ENCODE measurements around the gene LYL1.

The LYL1 gene

GRCh38 chr19:13069415-13070359 lies 33.0 kb downstream of the LYL1 start:
- TF ChIP-seq EZH2phosphoT487 (IDR thresholded peaks at IDR 0.05; ENCODE audit: borderline replicate concordance, low read length) (no peak), CTCF (IDR thresholded peaks at IDR 0.05; ENCODE audit: low read depth, low read length, poor library complexity, severe bottlenecking) (no peak)
- Histone ChIP-seq H3K9me3 (ENCODE audit: control insufficient read depth, insufficient read depth, low read length) (no peaks in the 10 kb centered on the region), H3K4me1 (ENCODE audit: control insufficient read depth, low read length) (no peaks in the 10 kb centered on the region), H3K79me2 (ENCODE audit: control insufficient read depth, low read length) (no peaks in the 10 kb centered on the region), H3K4me2 (ENCODE audit: low read length) (no peak overlapping the region), H3K27ac (ENCODE audit: low read depth, low read length) (no peak overlapping the region), H3K9me2 (replicated peaks; ENCODE audit: control insufficient read depth, low read length) (no peaks in the 10 kb centered on the region), H3K36me3 (ENCODE audit: control insufficient read depth, low read length) (no peaks in the 10 kb centered on the region), H3K27me3 (ENCODE audit: control insufficient read depth, low read length) (peaks cover 27% of the 10 kb centered on the region), H3K4me3 (ENCODE audit: low read length) (no peak overlapping the region), H4K20me1 (ENCODE audit: control insufficient read depth, insufficient read depth, low read depth, low read length) (no peaks in the 10 kb centered on the region), H3F3A (ENCODE audit: control insufficient read depth, insufficient read depth) (no peaks in the 10 kb centered on the region)

GRCh38 chr19:13068085-13068846 lies 34.4 kb downstream of the LYL1 start:
- H3K9me2 ChIP-seq (replicated peaks; ENCODE audit: control insufficient read depth, low read length): no peaks in the 10 kb centered on the region
- no peaks in the 10 kb centered on the region for H4K20me1 ChIP-seq (ENCODE audit: control insufficient read depth, insufficient read depth, low read depth, low read length)
- no peak overlapping the region for H3K4me3 ChIP-seq (ENCODE audit: low read length)
- no peaks in the 10 kb centered on the region for H3K36me3 ChIP-seq (ENCODE audit: control insufficient read depth, low read length)
- no peak overlapping the region for H3K4me2 ChIP-seq (ENCODE audit: low read length)
- no peaks in the 10 kb centered on the region for H3K9me3 ChIP-seq (ENCODE audit: control insufficient read depth, insufficient read depth, low read length)
- no peaks in the 10 kb centered on the region for H3K4me1 ChIP-seq (ENCODE audit: control insufficient read depth, low read length)
- H3F3A ChIP-seq (ENCODE audit: control insufficient read depth, insufficient read depth): no peaks in the 10 kb centered on the region
- TF ChIP-seq EZH2phosphoT487 (IDR thresholded peaks at IDR 0.05; ENCODE audit: borderline replicate concordance, low read length): no peak
- no peak for TF ChIP-seq CTCF (IDR thresholded peaks at IDR 0.05; ENCODE audit: low read depth, low read length, poor library complexity, severe bottlenecking)
- H3K27ac ChIP-seq (ENCODE audit: low read depth, low read length): no peak overlapping the region
- H3K27me3 ChIP-seq (ENCODE audit: control insufficient read depth, low read length): peaks cover 31% of the 10 kb centered on the region
- no peaks in the 10 kb centered on the region for H3K79me2 ChIP-seq (ENCODE audit: control insufficient read depth, low read length)

- Histone ChIP-seq H3F3A (ENCODE audit: control insufficient read depth, insufficient read depth) (no peaks in the 10 kb centered on the region), H3K9me3 (ENCODE audit: control insufficient read depth, insufficient read depth, low read length) (no peaks in the 10 kb centered on the region), H3K4me1 (ENCODE audit: control insufficient read depth, low read length) (no peaks in the 10 kb centered on the region), H3K4me3 (ENCODE audit: low read length) (no peak overlapping the region), H3K9me2 (replicated peaks; ENCODE audit: control insufficient read depth, low read length) (no peaks in the 10 kb centered on the region), H3K4me2 (ENCODE audit: low read length) (no peak overlapping the region), H4K20me1 (ENCODE audit: control insufficient read depth, insufficient read depth, low read depth, low read length) (no peaks in the 10 kb centered on the region), H3K79me2 (ENCODE audit: control insufficient read depth, low read length) (no peaks in the 10 kb centered on the region), H3K27ac (ENCODE audit: low read depth, low read length) (no peak overlapping the region), H3K27me3 (ENCODE audit: control insufficient read depth, low read length) (peaks cover 37% of the 10 kb centered on the region), H3K36me3 (ENCODE audit: control insufficient read depth, low read length) (no peaks in the 10 kb centered on the region)
- TF ChIP-seq EZH2phosphoT487 (IDR thresholded peaks at IDR 0.05; ENCODE audit: borderline replicate concordance, low read length) (no peak), CTCF (IDR thresholded peaks at IDR 0.05; ENCODE audit: low read depth, low read length, poor library complexity, severe bottlenecking) (no peak)
Observed at GRCh38 chr19:13066933-13067807, 35.5 kb downstream of the LYL1 start.

Data from DOHH2 (cell line).